ENCODE data around the gene RUFY1.
"Not testable (repeated sequence)": the region's sequence is repeated elsewhere in the genome, so short reads cannot be mapped to it uniquely, and the experiment has no call there.

The RUFY1 gene

GRCh38 chr5:179550511-179551342, at the start of gene RUFY1:
RUFY1 (plus strand) TSS chr5:179550554; CDS start chr5:179550570, 16 bp downstream.
- DNase-seq (ENCODE audit: low read depth) = peak; percentile 70

- DNase-seq (ENCODE audit: low read depth) = not testable (repeated sequence)
Measured at GRCh38 chr5:179501997-179502396, 48.4 kb upstream of the RUFY1 start.

GRCh38 chr5:179502420-179502819, 47.9 kb upstream of the RUFY1 start:
- DNase-seq (ENCODE audit: low read depth) = not testable (repeated sequence)

GRCh38 chr5:179504191-179504590, 46.2 kb upstream of the RUFY1 start:
- no peak for DNase-seq (ENCODE audit: low read depth)

GRCh38 chr5:179504600-179505396, 45.6 kb upstream of the RUFY1 start:
- DNase-seq (ENCODE audit: low read depth) = no peak

GRCh38 chr5:179505636-179506261, 44.6 kb upstream of the RUFY1 start:
- DNase-seq (ENCODE audit: low read depth) = no peak

GRCh38 chr5:179509239-179509638, 41.1 kb upstream of the RUFY1 start:
- no peak for DNase-seq (ENCODE audit: low read depth)

- DNase-seq (ENCODE audit: low read depth) = no peak
Measured at GRCh38 chr5:179509845-179510244, 40.5 kb upstream of the RUFY1 start.

GRCh38 chr5:179512452-179513000, 37.8 kb upstream of the RUFY1 start:
- DNase-seq (ENCODE audit: low read depth) = no peak

GRCh38 chr5:179515501-179515900, 34.9 kb upstream of the RUFY1 start:
- not testable (repeated sequence) for DNase-seq (ENCODE audit: low read depth)

- DNase-seq (ENCODE audit: low read depth) = no peak
Measured at GRCh38 chr5:179516221-179516620, 34.1 kb upstream of the RUFY1 start.

GRCh38 chr5:179517746-179518145, 32.6 kb upstream of the RUFY1 start:
- not testable (repeated sequence) for DNase-seq (ENCODE audit: low read depth)

- not testable (repeated sequence) for DNase-seq (ENCODE audit: low read depth)
Measured at GRCh38 chr5:179518369-179518768, 32.0 kb upstream of the RUFY1 start.

- not testable (repeated sequence) for DNase-seq (ENCODE audit: low read depth)
Measured at GRCh38 chr5:179519416-179520070, 30.8 kb upstream of the RUFY1 start.

GRCh38 chr5:179522107-179522506, 28.2 kb upstream of the RUFY1 start:
- DNase-seq (ENCODE audit: low read depth) = not testable (repeated sequence)

GRCh38 chr5:179526978-179527377, 23.4 kb upstream of the RUFY1 start:
- no peak for DNase-seq (ENCODE audit: low read depth)

GRCh38 chr5:179530069-179530998, 20.0 kb upstream of the RUFY1 start:
- DNase-seq (ENCODE audit: low read depth) = peak; percentile 63

GRCh38 chr5:179533024-179533423, 17.3 kb upstream of the RUFY1 start:
- DNase-seq (ENCODE audit: low read depth) = no peak

- no peak for DNase-seq (ENCODE audit: low read depth)
Measured at GRCh38 chr5:179533907-179534306, 16.4 kb upstream of the RUFY1 start.

- no peak for DNase-seq (ENCODE audit: low read depth)
Measured at GRCh38 chr5:179534431-179534830, 15.9 kb upstream of the RUFY1 start.

GRCh38 chr5:179536676-179537075, 13.7 kb upstream of the RUFY1 start:
- DNase-seq (ENCODE audit: low read depth) = no peak
